HG02571 (cell line): ENCODE measurements around the gene COL7A1.
A peak's percentile ranks its signal among the peaks of the same experiment; 100 is the strongest.
"Not testable (repeated sequence)": the region's sequence is repeated elsewhere in the genome, so short reads cannot be mapped to it uniquely, and the experiment has no call there.

Experiments used
- ATAC-seq: cut with Tn5 transposase; IDR thresholded peaks from one replicate; pipeline ENCODE4 v1.9.1; 2021; ENCODE audit warnings: mild to moderate bottlenecking, moderate library complexity; ENCODE audit not compliant: unreplicated experiment

COL7A1 gene

GRCh38 chr3:48564667-48565066 is 30.5 kb downstream of the COL7A1 start:
- ATAC-seq = no peak

- no peak for ATAC-seq
Measured at GRCh38 chr3:48564022-48564421, 31.1 kb downstream of the COL7A1 start.

- ATAC-seq = no peak
Measured at GRCh38 chr3:48563382-48563918, 31.7 kb downstream of the COL7A1 start, which contains the start of gene UCN2. Gene UCN2, minus strand, starts transcription at chr3:48563781. Its CDS starts 657 bp downstream, at chr3:48563124.

- no peak for ATAC-seq
Measured at GRCh38 chr3:48562367-48563095, 32.6 kb downstream of the COL7A1 start.

GRCh38 chr3:48561045-48561736 is 33.9 kb downstream of the COL7A1 start:
- ATAC-seq = no peak

GRCh38 chr3:48560648-48561018 is 34.5 kb downstream of the COL7A1 start:
- no peak for ATAC-seq

GRCh38 chr3:48558493-48559134 is 36.5 kb downstream of the COL7A1 start:
- no peak for ATAC-seq

GRCh38 chr3:48556796-48557626 is 38.1 kb downstream of the COL7A1 start, which contains the start of gene PFKFB4:
Gene PFKFB4, minus strand, starts transcription at chr3:48556803. Its CDS starts 26 bp downstream, at chr3:48556777.
- peak; percentile 87 for ATAC-seq

GRCh38 chr3:48555949-48556795 is 39.0 kb downstream of the COL7A1 start:
- ATAC-seq = no peak

- ATAC-seq = no peak
Measured at GRCh38 chr3:48555231-48555948, 39.7 kb downstream of the COL7A1 start.

- no peak for ATAC-seq
Measured at GRCh38 chr3:48553886-48554845, 41.0 kb downstream of the COL7A1 start.

- no peak for ATAC-seq
Measured at GRCh38 chr3:48553361-48553760, 41.8 kb downstream of the COL7A1 start.

- no peak for ATAC-seq
Measured at GRCh38 chr3:48552111-48552951, 42.8 kb downstream of the COL7A1 start.

- ATAC-seq = not testable (repeated sequence)
Measured at GRCh38 chr3:48551651-48552050, 43.5 kb downstream of the COL7A1 start.

GRCh38 chr3:48548729-48549705 is 46.1 kb downstream of the COL7A1 start:
- ATAC-seq = no peak

GRCh38 chr3:48548126-48548525 is 47.0 kb downstream of the COL7A1 start:
- no peak for ATAC-seq
